IMR-90 (cell line): Measurements from ENCODE around the gene MYH10. TPM values are rescaled to one million over a fixed set of nuclear protein-coding genes. Genes with fewer than 3 reads are reported as not detected.

ENCODE experiments used
- ATAC-seq: fragments of 200-7000 bp; cut with Tn5 transposase; 2 replicates; pipeline ENCODE4 v1.9.1; 2020; ENCODE audit warnings: low read depth, mild to moderate bottlenecking, moderate library complexity
- BruUV-seq: library from RNA; stranded (reverse); fragments of 400-500 nt; replicated peaks from 2 replicates; lab custom pipeline; 2021; lab: Mats Ljungman, UMichigan
- CTCF ChIA-PET: fragments of 300-600 bp; formaldehyde crosslinking; extraction: SDS; loops from one replicate; lab custom pipeline; 2021; ENCODE audit warnings: antibody characterized with exemption; lab: Yijun Ruan, JAX
- POLR2A ChIA-PET: fragments of 300-600 bp; sonication (Branson Sonifier 250); formaldehyde crosslinking; loops from one replicate; lab custom pipeline; 2022; ENCODE audit warnings: antibody characterized with exemption; ENCODE audit not compliant: unreplicated experiment; lab: Charles Lee
- DNase-seq: peaks from one replicate; pipeline ENCODE4 v3.0.0; 2013
- H2AFZ ChIP-seq: replicated peaks from 2 replicates; pipeline ENCODE3; 2013; ENCODE audit warnings: low read length, mild to moderate bottlenecking; ENCODE audit not compliant: poor library complexity
- H2AK5ac ChIP-seq: 2 replicates; pipeline ENCODE4 v1.6.1; 2013; ENCODE audit warnings: low read depth, low read length, inconsistent platforms
- H2AK9ac ChIP-seq: replicated peaks from 2 replicates; pipeline ENCODE3; 2013; ENCODE audit warnings: mild to moderate bottlenecking, low read depth, low read length, moderate library complexity; ENCODE audit not compliant: poor library complexity
- H2BK120ac ChIP-seq: 2 replicates; pipeline ENCODE4 v1.6.1; 2013; ENCODE audit warnings: low read depth, low read length, inconsistent platforms
- H2BK15ac ChIP-seq: 3 replicates; pipeline ENCODE4 v1.6.1; 2013; ENCODE audit warnings: low read depth, low read length, inconsistent platforms
- H2BK20ac ChIP-seq: 2 replicates; pipeline ENCODE4 v1.6.1; 2013; ENCODE audit warnings: low read depth, mild to moderate bottlenecking, inconsistent platforms, low read length, moderate library complexity
- H2BK5ac ChIP-seq: 2 replicates; pipeline ENCODE4 v1.6.1; 2013; ENCODE audit warnings: mild to moderate bottlenecking, low read depth, low read length, inconsistent platforms; ENCODE audit not compliant: poor library complexity, severe bottlenecking
- H3K14ac ChIP-seq: replicated peaks from 2 replicates; pipeline ENCODE4 v1.6.1; 2013; ENCODE audit warnings: low read depth, low read length, inconsistent platforms
- H3K18ac ChIP-seq: 2 replicates; pipeline ENCODE4 v1.6.1; 2013; ENCODE audit warnings: low read depth, low read length, control low read depth
- H3K23ac ChIP-seq: 2 replicates; pipeline ENCODE4 v1.6.1; 2013; ENCODE audit warnings: low read depth, low read length, inconsistent platforms
- H3K27ac ChIP-seq: 2 replicates; pipeline ENCODE4 v1.5.1; 2013; ENCODE audit warnings: mild to moderate bottlenecking, control low read depth, low read length; ENCODE audit not compliant: insufficient read depth
- H3K27me3 ChIP-seq: 2 replicates; pipeline ENCODE4 v1.6.1; 2013; ENCODE audit warnings: low read length; ENCODE audit not compliant: control insufficient read depth, insufficient read depth
- H3K36me3 ChIP-seq: 2 replicates; pipeline ENCODE4 v1.6.1; 2013; ENCODE audit warnings: low read length, mixed read lengths; ENCODE audit not compliant: control insufficient read depth, insufficient read depth
- H3K4ac ChIP-seq: 2 replicates; pipeline ENCODE4 v1.6.1; 2013; ENCODE audit warnings: low read depth, low read length, inconsistent platforms
- H3K4me1 ChIP-seq: 2 replicates; pipeline ENCODE4 v1.6.1; 2013; ENCODE audit warnings: low read length, mixed read lengths; ENCODE audit not compliant: control insufficient read depth, insufficient read depth
- H3K4me2 ChIP-seq: 2 replicates; pipeline ENCODE4 v1.6.1; 2013; ENCODE audit warnings: low read depth, mild to moderate bottlenecking, control low read depth, low read length, moderate library complexity
- H3K4me3 ChIP-seq: 2 replicates; pipeline ENCODE4 v1.5.1; 2013; ENCODE audit warnings: low read depth, mild to moderate bottlenecking, control low read depth, low read length, moderate library complexity; ENCODE audit not compliant: insufficient read depth
- H3K56ac ChIP-seq: 2 replicates; pipeline ENCODE4 v1.6.1; 2013; ENCODE audit warnings: low read length, inconsistent platforms; ENCODE audit not compliant: insufficient read depth; ENCODE audit errors: extremely low read depth
- H3K79me1 ChIP-seq, 2 experiments: 2 replicates each; pipeline ENCODE4 v1.6.1; 2013; ENCODE audit warnings: low read length in 2 of 2, inconsistent platforms in 1 of 2, low read depth in 1 of 2
- H3K9ac ChIP-seq: 2 replicates; pipeline ENCODE4 v1.6.1; 2013; ENCODE audit warnings: low read depth, low read length, control low read depth
- H3K9me1 ChIP-seq: 2 replicates; pipeline ENCODE4 v1.6.1; 2013; ENCODE audit warnings: low read length, inconsistent platforms; ENCODE audit not compliant: insufficient read depth
- H3K9me3 ChIP-seq: 2 replicates; pipeline ENCODE4 v1.6.1; 2013; ENCODE audit warnings: low read length; ENCODE audit not compliant: control insufficient read depth, insufficient read depth
- H4K20me1 ChIP-seq: 2 replicates; pipeline ENCODE4 v1.6.1; 2013; ENCODE audit warnings: low read length, inconsistent platforms; ENCODE audit not compliant: insufficient read depth
- H4K5ac ChIP-seq: 2 replicates; pipeline ENCODE4 v1.6.1; 2013; ENCODE audit warnings: mild to moderate bottlenecking, low read depth, low read length, control low read depth
- H4K8ac ChIP-seq, 2 experiments: 2 replicates each; pipeline ENCODE4 v1.6.1; 2013; ENCODE audit warnings: low read depth in 2 of 2, low read length in 2 of 2, control low read depth in 1 of 2, inconsistent platforms in 1 of 2
- H4K91ac ChIP-seq: 2 replicates; pipeline ENCODE4 v1.6.1; 2013; ENCODE audit warnings: low read depth, low read length, inconsistent platforms; ENCODE audit not compliant: insufficient read depth
- BHLHE40 ChIP-seq: fragments of 150-350 bp; IDR thresholded peaks from 2 replicates; pipeline ENCODE4 v1.6.1; 2016; ENCODE audit warnings: mild to moderate bottlenecking, low read depth, low read length
- CEBPB ChIP-seq: IDR thresholded peaks from 2 replicates; pipeline ENCODE4 v1.6.1; 2012; ENCODE audit warnings: low read depth, low read length, improper control_type of control experiment
- CHD1 ChIP-seq: IDR thresholded peaks from 2 replicates; pipeline ENCODE4 v1.6.1; 2012; ENCODE audit warnings: low read depth, low read length, improper control_type of control experiment
- CTCF ChIP-seq: conservative IDR thresholded peaks from 2 replicates; pipeline ENCODE4 v1.5.1; 2012; ENCODE audit warnings: mild to moderate bottlenecking, low read depth, low read length, improper control_type of control experiment
- ELK1 ChIP-seq: fragments of 150-350 bp; IDR thresholded peaks from 2 replicates; pipeline ENCODE4 v1.6.1; 2016; ENCODE audit warnings: low read depth, mild to moderate bottlenecking, low read length, moderate library complexity, borderline replicate concordance
- MAFK ChIP-seq: IDR thresholded peaks from 2 replicates; pipeline ENCODE4 v1.6.1; 2012; ENCODE audit warnings: low read depth, low read length, improper control_type of control experiment
- MAZ ChIP-seq: IDR thresholded peaks from 2 replicates; pipeline ENCODE4 v1.6.1; 2012; ENCODE audit warnings: low read depth, mild to moderate bottlenecking, low read length, improper control_type of control experiment, moderate library complexity, borderline replicate concordance
- MXI1 ChIP-seq: IDR thresholded peaks from 2 replicates; pipeline ENCODE4 v1.6.1; 2012; ENCODE audit warnings: low read depth, mild to moderate bottlenecking, low read length, moderate library complexity, borderline replicate concordance
- NFE2L2 ChIP-seq: fragments of 150-350 bp; IDR thresholded peaks from 2 replicates; pipeline ENCODE4 v1.6.1; 2016; ENCODE audit warnings: low read depth, mild to moderate bottlenecking, low read length
- POLR2A ChIP-seq: IDR thresholded peaks from 2 replicates; pipeline ENCODE4 v1.6.1; 2012; ENCODE audit warnings: mild to moderate bottlenecking, low read depth, low read length
- RAD21 ChIP-seq: IDR thresholded peaks from 2 replicates; pipeline ENCODE4 v1.6.1; 2012; ENCODE audit warnings: low read length, improper control_type of control experiment
- RCOR1 ChIP-seq: IDR thresholded peaks from 2 replicates; pipeline ENCODE4 v1.6.1; 2012; ENCODE audit warnings: mild to moderate bottlenecking, low read length, improper control_type of control experiment; ENCODE audit not compliant: insufficient replicate concordance
- SMC3 ChIP-seq: fragments of 150-350 bp; IDR thresholded peaks from 2 replicates; pipeline ENCODE4 v1.6.1; 2016; ENCODE audit warnings: low read depth, mild to moderate bottlenecking, antibody characterized with exemption, low read length, moderate library complexity
- USF2 ChIP-seq: fragments of 150-350 bp; IDR thresholded peaks from 2 replicates; pipeline ENCODE4 v1.6.1; 2017; ENCODE audit warnings: mild to moderate bottlenecking, antibody characterized with exemption, low read length, low read depth
- WGBS, 2 experiments: methylation state at CpG; one replicate each; pipeline versions ENCODE4 v1.1.5 to v1.1.7; 2013; ENCODE audit warnings: missing lambda C conversion rate in 2 of 2; ENCODE audit not compliant: insufficient read length in 1 of 2; ENCODE audit errors: extremely low coverage in 2 of 2; 5-methylcytosine and 5-hydroxymethylcytosine counted together
- dilution Hi-C: fragments of 300-500 bp; cut with HindIII; formaldehyde crosslinking; loops from one replicate; pipeline ENCODE4 v1.14.3; 2018; ENCODE audit warnings: low sequenced_read_pairs; ENCODE audit not compliant: unreplicated experiment
- in situ Hi-C: fragments of 300-500 bp; cut with MboI; formaldehyde crosslinking; loops from 3 replicates; pipeline ENCODE4 v1.14.3; 2019; ENCODE audit warnings: low sequenced_read_pairs, inconsistent platforms, mixed read lengths
- intact Hi-C: fragments of 100-400 bp; cut with micrococcal nuclease; formaldehyde crosslinking; loops from 2 replicates; pipeline ENCODE4 v1.10.0; 2022
- polyA plus RNA-seq, 3 experiments: library from polyadenylated mRNA; depleted of rRNA; stranded (reverse); fragments of >200 nt; gene quantifications; 2 replicates each; pipeline ENCODE4 v1.2.3, GENCODE V29; 2012; ENCODE audit warnings: low replicate concordance in 1 of 3
- total RNA-seq: library from RNA; depleted of rRNA; stranded (reverse); fragments of >200 nt; gene quantifications from 2 replicates; pipeline ENCODE4 v1.2.3, GENCODE V29; 2012

MYH10 gene
- total and polyA plus RNA-seq, 2 of the 4 experiments (the other 2 are of a cell fraction), result 71.2 to 95.2 TPM

GRCh38 chr17:8465759-8466158 lies 164.8 kb downstream of the MYH10 start:
- ChIA-PET CTCF (no interaction called here), POLR2A (no interaction called here)
- WGBS, 2 experiments, result no CpG with 5 or more reads among the region's 12 CpGs
- Histone ChIP-seq H3K14ac (no peak overlapping the region), H3K4me3 (no peak overlapping the region), H2AK5ac (no peak overlapping the region), H3K27me3 (no peaks in the 10 kb centered on the region), H3K23ac (no peak overlapping the region), H3K9me1 (peaks cover 10% of the 10 kb centered on the region; the same call in 1 of the 2 replicates), H3K79me1 (peaks cover 33 to 85% of the 10 kb centered on the region in 2 experiments; a peak in 3 of 4 replicates), H3K9ac (no peak overlapping the region), H3K27ac (no peak overlapping the region), H4K8ac (no peak overlapping the region), H2BK5ac (no peak overlapping the region), H3K9me3 (no peaks in the 10 kb centered on the region), H4K91ac (no peak overlapping the region), H2BK120ac (no peak overlapping the region), H2BK15ac (no peak overlapping the region), H3K56ac (no peak overlapping the region), H3K18ac (no peak overlapping the region), H2BK20ac (no peak overlapping the region), H3K4me1 (peaks cover 13% of the 10 kb centered on the region; the same call in 1 of the 2 replicates), H3K4me2 (no peak overlapping the region; the same call in 1 of the 2 replicates), H3K36me3 (peaks cover 63% of the 10 kb centered on the region), H2AK9ac (peak overlapping the region; percentile 20), H3K4ac (no peak overlapping the region), H2AFZ (no peak overlapping the region), H4K20me1 (peaks cover 83% of the 10 kb centered on the region), H4K5ac (no peak overlapping the region)
- dilution Hi-C loops, result no loop called here
- TF ChIP-seq USF2, result no peak
- no peak for TF ChIP-seq ELK1
- no peak for TF ChIP-seq CTCF
- TF ChIP-seq BHLHE40, result no peak
- TF ChIP-seq MAZ, result no peak
- TF ChIP-seq CEBPB, result no peak
- TF ChIP-seq RCOR1, result no peak
- TF ChIP-seq MAFK, result no peak
- TF ChIP-seq CHD1, result no peak
- no peak for TF ChIP-seq NFE2L2
- no peak for TF ChIP-seq MXI1
- no peak for TF ChIP-seq RAD21
- no peak for TF ChIP-seq POLR2A
- TF ChIP-seq SMC3, result no peak
- intact Hi-C loops, result no loop called here
- BruUV-seq, result no TSS peak
- ATAC-seq (no peak), DNase-seq (no peak)
- in situ Hi-C loops, result no loop called here
